Fibroblast of the conjunctiva (primary cell): ENCODE measurements around the gene APBB1.
"Not testable (repeated sequence)": the region's sequence is repeated elsewhere in the genome, so short reads cannot be mapped to it uniquely, and the experiment has no call there.

Experiments used
- DNase-seq: peaks from one replicate; pipeline ENCODE4 v3.0.0-alpha.2; 2010; ENCODE audit warnings: low read depth

APBB1 gene

DNA sequence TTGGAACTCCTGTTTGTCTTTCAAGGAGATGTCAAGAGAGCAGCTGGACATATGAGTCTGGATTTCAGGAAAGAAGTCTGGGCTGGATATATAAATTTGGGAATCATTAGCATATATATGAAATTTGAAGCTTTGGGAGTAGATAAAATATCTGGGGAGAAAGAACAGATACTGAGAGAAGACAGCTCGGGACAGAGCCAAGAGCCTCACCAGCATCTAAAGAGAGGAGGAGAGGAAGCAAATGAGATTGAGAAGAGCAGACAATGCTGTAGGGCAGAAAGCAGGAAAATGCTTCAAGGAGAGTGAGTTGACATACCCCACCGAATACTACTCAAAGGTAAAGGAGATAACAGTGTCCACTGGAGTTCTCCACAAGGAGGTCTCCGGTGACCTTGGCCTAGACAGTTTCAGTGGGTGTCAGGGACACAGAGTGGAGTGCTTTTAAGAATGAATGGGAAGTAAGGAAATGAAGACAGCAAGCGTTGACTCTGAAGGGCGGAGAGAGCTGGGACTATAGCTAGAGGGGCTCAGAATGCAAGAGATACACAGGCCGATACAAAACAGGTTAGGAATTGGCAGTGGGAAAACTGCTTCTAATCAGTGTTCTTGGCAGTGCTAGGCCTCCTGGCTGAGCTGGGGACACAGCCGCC, 862 bp downstream of the APBB1 start:
- no peak for DNase-seq

DNA sequence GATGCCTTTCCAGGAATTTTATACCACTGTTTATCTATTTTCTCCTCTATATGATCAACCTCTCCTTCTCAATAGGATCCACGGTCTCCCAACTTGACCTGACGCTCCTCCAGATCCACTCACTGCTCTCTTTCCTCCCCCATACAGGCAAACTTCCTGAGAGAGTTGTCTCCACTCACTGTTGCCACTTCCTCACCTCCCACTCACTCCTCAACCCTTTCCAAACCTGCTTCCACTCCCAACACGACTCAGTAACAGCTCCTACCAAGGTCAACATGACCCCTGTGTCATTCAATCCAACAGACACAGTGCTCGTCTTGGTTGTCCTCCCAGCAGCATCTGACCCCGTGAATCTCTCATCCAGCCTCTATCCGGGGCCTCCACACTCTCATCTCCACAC, 3.1 kb downstream of the APBB1 start:
- DNase-seq = no peak

DNA sequence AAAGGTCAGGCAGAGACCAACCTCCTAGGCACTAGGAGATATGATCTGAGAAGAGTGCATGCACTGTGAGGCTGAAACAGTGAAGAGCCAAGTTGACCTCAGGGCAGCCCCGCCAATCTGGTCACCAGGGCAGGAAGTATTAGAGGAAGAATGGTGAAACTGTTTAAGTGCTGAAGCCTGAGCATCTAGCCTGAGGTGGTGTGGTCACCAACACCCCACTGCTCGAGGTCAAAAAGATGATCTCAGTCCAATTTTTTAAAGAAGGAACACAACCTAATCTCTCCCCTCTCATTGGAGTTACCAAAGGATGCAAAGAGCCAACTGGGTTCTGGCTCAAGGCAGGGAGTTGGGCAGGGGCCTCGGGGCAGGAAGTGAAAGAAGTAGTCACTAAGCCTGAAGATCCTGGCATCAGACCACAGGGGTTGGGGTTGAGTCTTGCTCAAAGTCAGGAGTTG, 4.0 kb downstream of the APBB1 start:
- DNase-seq = no peak

DNA sequence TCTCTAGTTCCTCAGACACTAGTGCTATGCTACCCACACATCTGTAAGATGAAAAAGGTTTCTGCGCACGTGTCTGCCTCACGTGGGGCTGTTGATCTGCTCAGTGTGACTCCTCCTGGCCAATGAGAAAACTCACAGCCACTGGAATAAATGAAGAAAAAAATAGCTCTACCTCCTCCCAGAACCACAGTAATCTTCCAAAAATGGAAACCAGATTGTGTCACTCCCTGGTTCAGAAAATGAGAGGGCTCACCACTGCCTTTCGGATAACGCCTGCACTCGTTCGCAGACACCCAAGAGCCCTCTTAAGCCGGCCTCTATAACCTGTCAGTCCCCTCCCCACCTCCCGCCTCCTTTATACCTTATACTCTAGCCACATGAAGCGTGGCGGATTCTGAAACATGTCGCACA, 5.1 kb downstream of the APBB1 start:
- no peak for DNase-seq

DNA sequence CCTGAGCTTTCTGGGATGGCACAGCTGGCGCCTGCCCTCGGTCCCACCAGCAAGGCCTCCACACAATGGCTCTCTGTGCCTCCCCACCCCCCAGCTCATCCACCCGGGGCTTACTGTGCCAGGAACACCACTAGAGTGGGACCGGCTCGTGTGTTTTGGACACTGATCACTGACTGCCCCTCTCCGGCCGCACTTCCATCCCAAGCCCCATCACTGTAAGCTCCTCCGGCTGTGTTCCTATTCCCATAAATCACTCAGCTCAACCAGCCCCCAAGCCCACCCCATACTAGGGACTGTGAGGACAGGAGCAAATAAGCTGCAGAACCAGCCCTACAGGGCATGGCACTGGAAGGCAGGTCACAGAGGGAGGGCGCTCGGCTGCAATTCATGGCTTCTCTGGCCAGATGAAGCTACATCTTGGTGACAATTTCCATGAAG, 7.3 kb downstream of the APBB1 start:
- DNase-seq = no peak

DNA sequence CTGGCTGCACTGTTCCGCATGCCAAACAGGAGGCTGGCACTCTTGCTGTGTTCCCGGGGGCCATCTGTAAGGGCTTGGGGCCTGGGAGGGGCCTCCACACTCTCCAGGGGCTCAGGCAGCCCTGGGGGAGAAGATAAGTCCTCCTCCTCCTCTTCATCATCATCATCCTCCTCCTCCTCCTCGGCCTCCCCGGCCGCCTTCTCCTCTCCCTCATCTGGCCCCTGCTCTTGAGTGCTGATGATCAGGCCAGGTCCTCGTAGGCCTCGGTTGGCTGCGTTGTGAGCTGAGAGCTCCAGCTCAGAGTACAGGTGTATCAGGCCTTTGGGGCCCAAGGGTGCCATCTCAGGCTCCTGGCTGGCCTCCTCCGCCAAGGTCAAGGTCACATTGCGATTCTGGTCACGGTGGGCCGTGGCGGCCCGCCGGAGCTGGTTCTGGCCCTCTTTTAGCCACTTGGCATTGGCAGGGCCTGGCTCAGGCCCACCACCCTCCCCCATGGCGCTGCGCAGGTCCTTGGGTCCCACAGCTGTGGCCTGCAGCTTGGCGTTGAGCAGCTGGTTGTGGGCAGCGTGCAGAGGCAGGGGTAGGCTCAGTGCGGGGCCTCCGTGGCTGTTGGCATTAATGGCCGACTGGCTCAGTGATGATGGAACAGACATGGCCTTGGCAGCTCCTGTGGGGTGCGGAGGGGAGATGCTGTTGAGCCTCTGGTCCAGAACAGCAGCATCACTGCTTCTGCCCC, 8.0 kb downstream of the APBB1 start:
- no peak for DNase-seq

DNA sequence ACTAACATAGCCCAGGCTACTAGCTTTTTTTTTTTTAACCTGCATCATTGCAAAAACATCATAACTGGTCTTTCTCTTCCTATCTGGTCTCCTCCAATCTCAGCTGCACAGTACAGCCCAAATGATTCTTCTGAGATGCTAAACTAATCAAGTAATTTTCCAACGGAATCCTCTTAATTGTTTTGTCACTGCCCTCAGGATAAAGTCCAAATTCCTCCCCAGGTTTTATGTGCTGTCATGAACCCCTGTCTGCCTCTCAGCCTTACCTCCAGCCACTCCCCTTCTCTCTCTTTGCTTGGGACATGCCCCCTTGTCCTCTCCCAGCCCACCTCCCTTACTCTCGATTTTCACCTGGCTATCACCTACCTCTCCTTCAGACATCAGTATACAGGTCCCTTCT, 12.5 kb downstream of the APBB1 start:
- no peak for DNase-seq

DNA sequence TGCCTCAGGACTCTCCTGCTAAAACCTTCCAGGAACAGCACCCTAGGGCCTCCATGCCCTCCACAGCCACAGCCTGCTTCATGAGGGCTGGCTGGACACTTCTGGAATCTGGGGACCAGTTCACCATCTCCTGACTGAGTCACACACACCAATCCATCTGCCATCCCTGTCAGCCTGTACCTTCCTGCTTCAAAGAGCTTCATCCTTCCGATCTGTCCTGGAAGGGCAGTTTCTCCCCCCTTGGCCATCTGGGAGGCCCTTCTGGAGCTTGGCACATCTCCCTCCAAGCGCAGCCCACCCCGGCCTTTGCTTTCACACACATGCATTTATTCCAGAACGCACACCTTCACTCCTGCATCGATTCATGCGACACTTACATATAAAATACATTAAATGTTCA, 13.0 kb downstream of the APBB1 start:
- no peak for DNase-seq

DNA sequence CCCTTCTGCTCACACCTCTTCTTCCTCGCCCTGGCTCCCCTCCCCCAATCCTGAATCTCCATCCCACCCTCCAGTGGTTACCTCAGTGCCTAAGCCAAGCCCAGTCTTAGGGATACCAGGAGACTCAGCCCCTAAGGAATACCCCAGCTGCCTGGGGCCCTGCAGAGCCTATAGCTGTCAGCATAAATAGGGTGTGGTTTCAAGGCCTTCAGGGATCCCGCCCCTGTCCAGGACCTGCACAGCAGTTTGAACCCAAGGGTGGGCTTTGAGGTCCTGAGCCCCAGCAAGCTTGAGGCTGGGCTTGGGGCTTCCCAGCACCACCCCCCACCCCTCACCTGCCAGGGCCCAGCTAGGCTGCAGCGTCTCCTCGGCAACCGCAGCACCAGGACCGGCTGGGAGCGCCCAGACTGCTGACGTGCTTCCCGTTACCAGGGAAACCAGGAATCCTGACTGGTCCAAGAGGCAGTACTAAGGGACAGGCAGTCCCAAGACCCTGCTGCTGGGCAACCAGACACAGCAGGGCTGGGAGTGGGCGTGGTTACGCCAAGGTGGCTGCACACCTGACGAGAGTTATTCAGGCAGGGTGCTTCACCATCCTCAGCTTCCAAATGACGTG, 13.7 kb downstream of the APBB1 start:
- DNase-seq = no peak

DNA sequence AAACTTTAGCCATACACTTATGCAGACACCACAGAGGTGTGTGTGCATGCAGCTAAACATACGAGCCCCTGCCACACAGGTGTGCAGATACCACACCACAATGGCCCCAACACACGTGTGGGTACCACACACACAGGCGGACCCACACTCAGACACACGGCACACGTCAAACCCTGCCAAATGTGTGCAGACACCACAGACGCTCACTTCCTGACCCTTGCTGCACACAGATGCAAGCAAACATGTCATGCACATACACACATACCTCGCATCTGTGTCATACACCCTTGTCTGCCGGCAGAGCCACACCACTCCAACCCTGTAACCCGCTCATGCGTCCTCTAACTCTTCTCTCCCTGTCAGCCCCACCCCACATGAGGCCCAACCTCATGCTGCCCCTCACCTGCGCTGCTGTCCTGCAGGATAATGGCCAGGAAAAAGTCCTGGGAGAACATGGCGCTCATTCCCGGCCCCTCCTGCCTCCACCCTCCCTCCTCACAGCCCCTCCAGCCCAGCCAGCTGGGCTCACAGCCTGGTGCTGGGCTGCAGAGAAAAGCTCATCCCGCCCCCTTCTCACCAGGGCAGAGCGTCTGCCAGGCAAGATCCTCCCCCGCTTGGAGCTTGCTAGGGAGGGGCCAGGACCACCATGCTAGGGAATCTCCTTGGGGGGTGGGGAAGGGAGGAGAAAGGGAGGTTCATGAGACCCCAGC, 14.4 kb downstream of the APBB1 start:
- DNase-seq = no peak

DNA sequence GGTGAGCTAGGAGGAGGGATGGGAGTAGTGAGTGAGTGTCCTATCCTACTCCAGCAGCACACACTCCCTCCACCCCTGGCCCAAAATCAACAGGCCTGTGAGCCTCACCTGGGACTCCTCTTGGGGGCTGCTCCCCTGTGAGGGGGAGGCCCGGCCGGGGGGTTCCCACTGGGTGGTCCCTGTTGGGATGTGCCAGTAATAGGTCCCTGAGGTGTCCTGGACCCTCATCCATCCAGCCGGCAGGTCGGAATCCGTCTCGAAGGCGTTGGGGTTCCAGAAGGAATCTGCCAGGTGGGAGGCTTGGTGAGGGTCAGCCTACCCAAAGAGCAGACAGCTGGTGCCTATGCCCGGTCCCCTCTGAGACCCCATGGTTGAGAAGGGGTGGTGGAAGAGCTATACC, 15.4 kb downstream of the APBB1 start:
- no peak for DNase-seq

DNA sequence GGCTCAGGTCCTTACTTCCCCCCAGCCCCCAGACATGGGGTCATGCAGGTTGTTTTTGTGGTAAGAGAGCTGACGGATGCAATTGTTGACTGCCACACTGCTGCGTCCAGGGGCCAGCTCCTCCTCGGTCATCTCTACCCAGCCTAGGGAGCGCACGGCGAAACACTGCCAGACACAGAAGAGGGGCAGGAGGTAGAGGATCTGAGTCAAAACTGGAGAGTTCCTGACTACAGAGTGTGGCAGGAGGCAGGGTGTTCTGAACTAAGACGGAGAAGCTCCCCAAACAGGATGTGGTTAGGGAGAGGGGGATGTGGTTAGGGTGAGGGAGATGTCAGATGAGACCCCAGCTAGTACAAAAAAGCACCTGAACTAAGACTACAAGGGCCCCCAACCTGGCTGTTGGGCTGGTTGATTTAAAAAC, 16.3 kb downstream of the APBB1 start:
- no peak for DNase-seq

DNA sequence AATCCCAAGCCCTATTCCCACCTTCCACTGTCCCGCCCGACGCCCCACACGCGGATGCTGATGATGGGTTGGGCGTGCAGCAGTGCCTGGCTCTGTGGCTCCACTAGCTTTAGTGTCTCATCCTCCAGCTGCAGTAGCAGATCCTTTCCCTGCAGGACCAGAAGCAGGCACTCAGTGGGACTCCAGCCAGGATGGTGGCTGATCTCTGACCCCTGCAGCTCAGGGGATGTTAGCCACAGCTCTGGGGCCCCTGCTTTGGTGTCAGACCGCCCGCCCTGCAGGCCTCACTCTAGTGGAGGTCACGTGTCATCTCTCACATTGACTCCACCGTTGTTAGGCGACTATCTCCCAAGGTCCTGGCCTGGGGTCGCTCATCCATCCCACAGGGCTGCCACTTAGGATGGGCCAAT, 16.8 kb downstream of the APBB1 start:
- no peak for DNase-seq

DNA sequence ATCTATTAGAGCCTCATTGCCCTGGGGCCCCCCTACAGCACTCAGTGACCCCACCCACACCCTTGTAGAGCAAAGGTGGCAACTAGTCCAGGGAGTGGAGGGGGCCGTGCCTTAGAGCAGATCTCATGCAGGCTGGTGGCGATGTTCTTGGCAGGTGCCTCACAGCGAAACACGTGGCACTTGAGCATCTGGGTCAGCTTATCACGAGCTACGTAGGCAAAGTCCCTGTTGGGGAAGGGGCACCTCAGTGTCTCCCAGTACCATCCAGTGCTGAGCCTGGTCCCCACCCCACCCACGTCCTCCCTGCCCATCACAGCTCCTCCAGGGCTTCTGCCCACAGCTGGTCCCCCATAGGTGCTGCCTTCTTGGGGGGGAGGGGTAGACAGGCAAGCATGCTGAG, 17.4 kb downstream of the APBB1 start:
- no peak for DNase-seq

DNA sequence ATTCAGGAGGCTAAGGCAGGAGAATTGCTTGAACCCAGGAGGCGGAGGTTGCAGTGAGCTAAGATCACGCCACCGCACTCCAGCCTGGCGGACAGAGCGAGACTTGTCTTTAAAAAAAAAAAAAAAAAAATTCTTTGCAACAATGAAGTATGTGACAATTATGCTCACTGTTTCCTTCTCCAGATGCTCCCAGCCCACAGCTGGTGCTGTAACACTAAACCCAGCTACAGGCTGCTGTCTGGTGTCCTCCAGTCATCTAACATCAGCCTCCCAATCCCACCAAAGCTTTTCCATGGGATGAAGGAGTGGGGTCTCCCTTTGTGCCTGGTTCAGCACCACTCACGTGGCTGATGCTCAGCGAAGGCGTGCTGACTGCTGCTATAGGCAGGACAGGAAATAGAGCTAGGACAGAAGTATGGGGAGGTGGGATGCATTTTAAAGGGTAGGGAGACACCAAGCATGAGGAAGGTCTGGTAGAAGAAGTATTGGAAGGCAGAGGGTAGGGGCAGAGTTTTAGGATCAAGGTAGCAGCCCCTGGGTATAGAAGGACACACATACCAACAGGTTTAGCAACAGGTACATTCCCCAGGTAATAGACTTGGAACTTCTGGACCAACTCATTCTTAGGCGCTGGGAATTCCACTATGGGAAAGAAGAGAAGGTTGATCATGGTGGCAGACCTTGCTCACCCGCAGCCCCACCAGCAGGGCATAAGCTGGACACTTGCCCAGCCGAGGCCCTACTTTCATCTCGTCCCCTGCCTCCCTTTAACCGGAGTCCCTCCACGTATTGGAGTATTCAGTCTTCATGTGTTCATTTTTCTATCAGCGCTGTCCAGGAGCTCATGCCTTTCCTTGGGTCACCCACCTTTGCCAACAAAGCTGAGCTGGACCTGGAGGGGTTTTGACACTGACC, 18.2 kb downstream of the APBB1 start:
- DNase-seq = no peak

DNA sequence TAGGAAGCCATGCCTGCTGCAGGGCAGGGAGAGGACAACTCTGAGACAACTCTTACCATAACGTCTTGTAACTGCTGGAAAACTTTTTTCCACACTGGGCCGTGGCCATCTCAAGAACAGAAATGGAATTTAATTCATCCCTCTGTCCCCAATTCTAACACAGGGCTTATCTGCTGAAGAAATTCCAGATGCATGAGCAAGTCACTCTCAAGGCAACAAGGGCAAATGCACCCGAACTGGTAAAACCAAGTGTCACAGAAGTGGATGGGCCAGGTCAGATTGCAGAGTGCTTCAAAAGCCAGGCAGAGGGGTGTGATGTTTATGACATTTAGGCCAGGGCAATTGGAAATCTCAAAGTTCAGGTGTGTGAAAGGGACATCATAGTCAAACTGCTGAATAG, 21.3 kb downstream of the APBB1 start:
- no peak for DNase-seq

DNA sequence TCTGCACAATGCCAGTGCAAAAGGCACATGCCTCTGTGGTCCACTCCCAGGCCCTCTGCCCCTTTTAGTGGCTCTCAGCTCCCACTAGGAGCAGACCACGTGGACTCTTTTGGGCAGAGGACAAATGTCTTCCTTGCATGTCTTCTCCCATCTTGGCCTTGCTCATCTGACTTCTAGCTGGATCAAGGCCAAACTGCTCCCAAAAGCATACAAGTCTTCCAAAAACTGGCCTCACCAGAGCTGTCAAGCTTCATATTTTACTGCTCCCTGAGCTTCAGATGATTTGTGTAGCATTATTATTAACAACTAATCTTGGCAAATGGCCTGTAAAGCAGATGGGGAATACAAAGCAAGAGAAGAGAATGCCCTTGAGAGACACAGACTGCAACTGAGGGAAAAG, 21.7 kb downstream of the APBB1 start:
- no peak for DNase-seq

DNA sequence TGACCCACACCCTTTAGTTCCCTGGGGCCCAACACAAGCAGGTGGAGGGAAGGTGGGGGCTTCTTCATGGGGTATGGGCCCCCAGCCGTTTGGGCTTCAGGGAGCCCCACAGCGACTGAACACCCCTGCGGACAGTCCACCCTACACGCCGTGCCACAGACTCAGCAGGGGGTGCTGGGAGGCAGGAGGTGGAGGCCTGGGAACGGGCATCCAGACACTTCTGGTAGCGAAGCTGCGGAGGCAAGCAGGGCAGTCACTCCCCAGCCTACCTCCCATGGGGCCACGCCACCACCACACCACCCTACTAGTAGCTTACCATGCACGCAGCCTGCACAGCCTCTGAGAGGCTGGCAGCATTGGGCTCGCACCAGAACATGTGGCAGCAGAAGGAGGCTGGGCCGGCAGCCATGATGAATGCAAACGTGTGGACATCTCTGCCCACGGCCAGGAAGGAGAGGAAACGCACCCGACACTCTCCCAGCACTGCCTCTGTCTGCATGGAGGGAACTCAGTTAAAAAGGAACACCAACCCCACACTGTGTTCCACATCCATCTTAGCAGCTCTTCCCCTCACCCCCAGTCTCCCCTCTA, 23.3 kb downstream of the APBB1 start:
- no peak for DNase-seq

DNA sequence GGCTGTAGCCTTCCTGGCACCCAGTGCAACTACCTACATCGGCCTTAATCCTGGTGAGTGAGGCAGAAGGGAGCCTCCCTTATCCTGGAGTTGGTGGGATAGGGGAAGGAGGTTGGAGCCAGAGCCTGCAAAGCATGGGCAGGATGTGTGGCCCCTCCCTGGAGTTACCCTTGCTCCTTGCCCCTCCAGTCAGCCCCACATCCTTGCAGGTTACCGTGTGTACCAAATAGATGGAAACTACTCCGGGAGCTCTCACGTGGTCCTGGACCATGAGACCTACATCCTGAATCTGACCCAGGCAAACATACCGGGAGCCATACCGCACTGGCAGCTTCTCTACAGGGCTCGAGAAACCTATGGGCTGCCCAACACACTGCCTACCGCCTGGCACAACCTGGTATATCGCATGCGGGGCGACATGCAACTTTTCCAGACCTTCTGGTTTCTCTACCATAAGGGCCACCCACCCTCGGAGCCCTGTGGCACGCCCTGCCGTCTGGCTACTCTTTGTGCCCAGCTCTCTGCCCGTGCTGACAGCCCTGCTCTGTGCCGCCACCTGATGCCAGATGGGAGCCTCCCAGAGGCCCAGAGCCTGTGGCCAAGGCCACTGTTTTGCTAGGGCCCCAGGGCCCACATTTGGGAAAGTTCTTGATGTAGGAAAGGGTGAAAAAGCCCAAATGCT, 24.8 kb downstream of the APBB1 start:
- DNase-seq = no peak

DNA sequence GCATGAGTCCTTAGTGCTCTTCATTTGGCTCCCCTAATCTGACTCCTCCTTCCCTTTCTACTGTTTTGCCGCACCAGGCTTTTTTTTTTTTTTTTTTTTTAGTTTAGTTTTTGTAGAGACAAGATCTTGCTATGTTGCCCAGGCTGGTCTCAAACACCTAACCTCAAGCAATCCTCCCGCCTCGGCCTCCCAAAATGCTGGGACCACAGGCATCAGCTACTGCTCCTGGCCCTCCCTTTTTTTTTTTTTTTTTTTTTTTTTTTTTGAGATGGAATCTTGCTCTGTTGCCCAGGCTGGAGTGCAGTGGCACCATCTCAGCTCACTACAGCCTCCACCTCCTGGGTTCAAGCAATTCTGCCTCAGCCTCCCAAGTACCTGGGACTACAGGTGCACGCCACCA, 26.6 kb downstream of the APBB1 start:
- DNase-seq = not testable (repeated sequence)
